Esophagus muscularis mucosa (tissue), 4 donors: ENCODE measurements around the gene SPOCD1. TPM values are rescaled to one million over a fixed set of nuclear protein-coding genes. Genes with fewer than 3 reads are reported as not detected.

Source experiments
- DNase-seq: peaks from one replicate; pipeline ENCODE4 v3.0.0-alpha.2; 2017; ENCODE audit errors: extremely low spot score
- H3K27ac ChIP-seq, 4 donors: fragments of 200-600 bp; sonication (generic); replicated peaks in 1 of 4; 1 replicate in 3 of 4; 2 replicates in 1 of 4; pipeline ENCODE4 v1.5.1; 2016 to 2019; ENCODE audit warnings: mild to moderate bottlenecking in 1 of 4
- H3K27me3 ChIP-seq, 4 donors: fragments of 200-600 bp; sonication (generic); one replicate each; pipeline versions ENCODE4 v1.5.1 to v1.6.0; 2016 to 2019
- H3K36me3 ChIP-seq, 4 donors: fragments of 200-600 bp; sonication (generic); one replicate each; pipeline ENCODE4 v1.5.1; 2016 to 2019
- H3K4me1 ChIP-seq, 4 donors: fragments of 200-600 bp; sonication (generic); one replicate each; pipeline ENCODE4 v1.5.1; 2016 to 2019
- H3K4me3 ChIP-seq, 4 donors: fragments of 200-600 bp; sonication (generic); 1 replicate in 2 of 4; 2 replicates in 2 of 4; pipeline ENCODE4 v1.5.1; 2016 to 2019; ENCODE audit warnings: mild to moderate bottlenecking in 4 of 4, moderate library complexity in 1 of 4
- H3K9me3 ChIP-seq, 4 donors: fragments of 200-600 bp; sonication (generic); 1 replicate in 3 of 4; 2 replicates in 1 of 4; pipeline ENCODE4 v1.5.1; 2016 to 2019
- EP300 ChIP-seq: sonication (generic); formaldehyde crosslinking; IDR thresholded peaks from one replicate; pipeline ENCODE4 v1.6.1; 2017; ENCODE audit warnings: antibody characterized with exemption
- POLR2A ChIP-seq: fragments of 450-650 bp; IDR thresholded peaks from one replicate; pipeline ENCODE4 v1.6.1; 2017; ENCODE audit warnings: antibody characterized with exemption, moderate library complexity, mild to moderate bottlenecking, low read depth
- POLR2AphosphoS5 ChIP-seq, 2 donors: sonication (generic); formaldehyde crosslinking; IDR thresholded peaks; one replicate each; pipeline ENCODE4 v1.6.1; 2017; ENCODE audit warnings: antibody characterized with exemption in 2 of 2
- WGBS: methylation state at CpG from one replicate; pipeline ENCODE4 v1.1.5; 2018; 5-methylcytosine and 5-hydroxymethylcytosine counted together
- intact Hi-C: fragments of 100-400 bp; cut with DNase I; formaldehyde crosslinking; loops from one replicate; pipeline ENCODE4 v1.15.1; 2023
- small RNA-seq, 3 donors: library from RNA; depleted of rRNA; stranded (forward); fragments of <200 nt; gene quantifications; one replicate each; pipeline ENCODE3, GENCODE V24; 2016
- total RNA-seq, 4 donors: library from RNA; depleted of rRNA; stranded (reverse); fragments of >200 nt; gene quantifications; one replicate each; pipeline versions ENCODE4 v1.1.0 to v1.2.1, GENCODE V29; 2016
- TF ChIP-seq, protein P1 (sequence below), 3 experiments: fragments of 200-600 bp in 2 of 3; fragments of 450-650 bp in 1 of 3; sonication (generic) in 2 of 3; IDR thresholded peaks; one replicate each; pipeline ENCODE4 v1.5.1; 2017 to 2019; ENCODE audit warnings: antibody characterized with exemption in 3 of 3, mild to moderate bottlenecking in 2 of 3, moderate library complexity in 1 of 3

Gene SPOCD1
- total RNA-seq, 4 donors from 2014 or later, result 0.17 to 0.19 (median 0.17) TPM; not detected in 1

DNA sequence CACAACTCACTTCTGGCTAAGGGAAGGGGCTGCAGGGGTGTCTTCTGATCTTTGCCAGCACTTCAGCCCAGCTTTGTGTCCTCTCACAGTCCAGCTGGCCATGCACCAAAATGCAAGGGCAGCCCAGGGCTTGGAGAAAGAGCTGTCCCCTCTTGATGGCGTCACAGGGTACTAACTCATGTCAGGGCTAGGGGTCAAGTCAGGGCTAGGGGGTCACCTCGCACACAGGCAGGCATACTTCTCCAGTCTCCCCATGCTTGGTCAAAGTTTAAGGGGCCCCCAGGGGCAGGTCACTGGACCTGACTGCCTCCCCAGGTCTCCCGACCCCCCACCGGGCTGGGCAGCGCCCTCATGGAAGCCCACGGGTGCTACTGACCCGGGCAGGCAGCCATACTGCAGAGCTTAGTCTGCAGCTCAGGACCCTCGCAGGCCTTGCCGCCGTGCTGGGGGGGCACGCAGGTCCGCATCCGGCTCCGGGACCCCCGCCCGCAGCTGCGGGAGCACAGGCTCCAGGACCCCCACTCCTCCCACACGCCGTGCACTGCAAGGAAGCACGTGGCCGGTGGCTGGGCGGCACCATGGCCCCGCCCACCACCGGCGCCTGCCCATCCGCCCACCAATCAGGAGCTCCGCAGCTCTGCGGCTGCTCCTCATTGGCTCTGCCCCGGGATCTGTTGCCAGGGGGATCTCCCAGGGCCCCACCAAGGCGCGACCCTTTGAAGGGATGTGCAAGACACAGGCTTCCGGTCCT, 73.2 kb downstream of the SPOCD1 start:
- Histone ChIP-seq H3K4me1 (peaks cover 0 to 20% (median 7%) of the 10 kb centered on the region in 4 donors), H3K36me3 (peaks cover 0 to 3% (median 0%) of the 10 kb centered on the region in 4 donors), H3K27ac (no peak overlapping the region), H3K4me3 (no peak overlapping the region), H3K27me3 (no peaks in the 10 kb centered on the region), H3K9me3 (no peaks in the 10 kb centered on the region)
- 92% methylated on average over 20 of the region's 32 CpGs for WGBS
- DNase-seq, result no peak
- TF ChIP-seq POLR2A (no peak), POLR2AphosphoS5 (IDR thresholded peaks at IDR 0.05) (no peak), EP300 (no peak)
- TF ChIP-seq, protein P1, sequence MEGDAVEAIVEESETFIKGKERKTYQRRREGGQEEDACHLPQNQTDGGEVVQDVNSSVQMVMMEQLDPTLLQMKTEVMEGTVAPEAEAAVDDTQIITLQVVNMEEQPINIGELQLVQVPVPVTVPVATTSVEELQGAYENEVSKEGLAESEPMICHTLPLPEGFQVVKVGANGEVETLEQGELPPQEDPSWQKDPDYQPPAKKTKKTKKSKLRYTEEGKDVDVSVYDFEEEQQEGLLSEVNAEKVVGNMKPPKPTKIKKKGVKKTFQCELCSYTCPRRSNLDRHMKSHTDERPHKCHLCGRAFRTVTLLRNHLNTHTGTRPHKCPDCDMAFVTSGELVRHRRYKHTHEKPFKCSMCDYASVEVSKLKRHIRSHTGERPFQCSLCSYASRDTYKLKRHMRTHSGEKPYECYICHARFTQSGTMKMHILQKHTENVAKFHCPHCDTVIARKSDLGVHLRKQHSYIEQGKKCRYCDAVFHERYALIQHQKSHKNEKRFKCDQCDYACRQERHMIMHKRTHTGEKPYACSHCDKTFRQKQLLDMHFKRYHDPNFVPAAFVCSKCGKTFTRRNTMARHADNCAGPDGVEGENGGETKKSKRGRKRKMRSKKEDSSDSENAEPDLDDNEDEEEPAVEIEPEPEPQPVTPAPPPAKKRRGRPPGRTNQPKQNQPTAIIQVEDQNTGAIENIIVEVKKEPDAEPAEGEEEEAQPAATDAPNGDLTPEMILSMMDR (IDR thresholded peaks at IDR 0.05), result no peak
- intact Hi-C loops, result no loop called here

Small RNAs within 50 kb of the gene (small RNA-seq; reads per million reads assigned to genes)
- gene MIR4254, result 0 reads per million in 3 donors

Other genes with a start within 250 kb of the SPOCD1 start
- 100 to 1,000 TPM; 139 to 354 (median 244) TPM for gene TINAGL1, start 239.5 kb downstream of the SPOCD1 start, total RNA-seq
- 1 to 10 TPM in 2 of 4 donors, under 1 TPM in 1, not detected in 1; 0.45 to 1.8 (median 1.7) TPM for gene HCRTR1, start 198.3 kb downstream of the SPOCD1 start, total RNA-seq
- 100 to 1,000 TPM in 1 of 4 donors, 10 to 100 TPM in 3; 61.5 to 101 (median 92.9) TPM for gene PEF1, start 171.1 kb downstream of the SPOCD1 start, total RNA-seq
- 10 to 100 TPM; 35.1 to 62.7 (median 47.6) TPM for gene COL16A1, start 112.0 kb downstream of the SPOCD1 start, total RNA-seq
- 1 to 10 TPM in 2 of 4 donors, under 1 TPM in 2; 0.83 to 4.2 (median 2.1) TPM for gene ADGRB2, start 51.7 kb downstream of the SPOCD1 start, total RNA-seq
- gene PTP4A2, start 122.3 kb upstream of the SPOCD1 start, total RNA-seq, result 100 to 1,000 TPM; 160 to 241 (median 173) TPM
- gene KHDRBS1, start 197.8 kb upstream of the SPOCD1 start, total RNA-seq, result 10 to 100 TPM; 71.8 to 90.5 (median 79.7) TPM